ENCODE results near the gene RWDD1.
"Not testable (repeated sequence)": the region's sequence is repeated elsewhere in the genome, so short reads cannot be mapped to it uniquely, and the experiment has no call there.

RWDD1 gene

DNA sequence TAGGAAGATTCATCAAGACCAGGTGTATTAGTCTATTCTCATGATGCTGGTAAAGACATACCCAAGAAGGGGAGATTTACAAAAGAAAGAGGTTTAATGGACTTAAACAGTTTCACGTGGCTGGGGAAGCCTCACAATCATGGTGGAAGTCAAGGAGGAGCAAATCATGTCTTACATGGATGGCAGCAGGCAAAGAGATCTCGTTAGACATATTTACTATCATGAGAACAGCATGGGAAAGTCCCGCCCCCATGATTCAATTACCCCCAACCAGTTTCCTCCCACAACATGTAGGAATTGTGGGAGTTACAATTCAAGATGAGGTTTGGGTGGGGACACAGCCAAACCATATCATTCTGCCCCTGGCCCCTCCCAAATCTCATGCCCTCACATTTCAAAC lies 32.6 kb downstream of the RWDD1 start:
- no CpG with 5 or more reads among the region's 3 CpGs for WGBS, 2 donors (ENCODE audit: extremely low coverage in 2 of 2, insufficient read length in 2 of 2, insufficient replicate concordance in 1 of 2)
- H4K8ac ChIP-seq (ENCODE audit: low read depth, low read length); H2AFZ ChIP-seq (ENCODE audit: low read length); H3K4me1 ChIP-seq (ENCODE audit: control insufficient read depth in 2 of 2, insufficient read depth in 1 of 2, low read depth in 1 of 2, low read length in 2 of 2); H2BK5ac ChIP-seq (ENCODE audit: low read length); H3K9me3 ChIP-seq (replicated peaks in 1 of 2; ENCODE audit: control insufficient read depth in 2 of 2, insufficient read depth in 1 of 2, low read depth in 1 of 2, low read length in 2 of 2); H2BK12ac ChIP-seq (ENCODE audit: low read length); H4K91ac ChIP-seq (ENCODE audit: low read depth, low read length, poor library complexity); H3K27ac ChIP-seq (replicated peaks; ENCODE audit: low read length); H3K79me1 ChIP-seq (ENCODE audit: low read depth, low read length); H3K23ac ChIP-seq (ENCODE audit: low read depth, low read length, poor library complexity); H3K9ac ChIP-seq (ENCODE audit: low read depth, low read length, poor library complexity); H3K14ac ChIP-seq (ENCODE audit: low read length); H3K27me3 ChIP-seq (ENCODE audit: control insufficient read depth in 3 of 3, insufficient read depth in 3 of 3, low read depth in 1 of 3, low read length in 3 of 3); H2BK120ac ChIP-seq (ENCODE audit: low read depth, low read length); H3K18ac ChIP-seq (ENCODE audit: low read length); H2BK15ac ChIP-seq (ENCODE audit: low read length); H3K36me3 ChIP-seq (replicated peaks in 1 of 2; ENCODE audit: control insufficient read depth in 2 of 2, insufficient read depth in 2 of 2, low read length in 2 of 2); H3K4me3 ChIP-seq (ENCODE audit: low read length in 2 of 2); H3K4ac ChIP-seq (ENCODE audit: low read length); H2AK5ac ChIP-seq (ENCODE audit: low read depth, low read length); DNase-seq (ENCODE audit: low spot score): not testable (repeated sequence)
- H3K4me2 ChIP-seq (ENCODE audit: insufficient read depth, low read length, poor library complexity, severe bottlenecking) = peak overlapping the region; percentile 3

- H2BK12ac ChIP-seq (ENCODE audit: low read length); H3K36me3 ChIP-seq (replicated peaks in 1 of 2; ENCODE audit: control insufficient read depth in 2 of 2, insufficient read depth in 2 of 2, low read length in 2 of 2); H3K9ac ChIP-seq (ENCODE audit: low read depth, low read length, poor library complexity); H3K79me1 ChIP-seq (ENCODE audit: low read depth, low read length); H3K4me3 ChIP-seq (ENCODE audit: low read length in 2 of 2); H3K27me3 ChIP-seq (ENCODE audit: control insufficient read depth in 3 of 3, insufficient read depth in 3 of 3, low read depth in 1 of 3, low read length in 3 of 3); H2AK5ac ChIP-seq (ENCODE audit: low read depth, low read length); H3K4ac ChIP-seq (ENCODE audit: low read length); H2BK15ac ChIP-seq (ENCODE audit: low read length); H4K8ac ChIP-seq (ENCODE audit: low read depth, low read length); H2AFZ ChIP-seq (ENCODE audit: low read length); H3K4me1 ChIP-seq (ENCODE audit: control insufficient read depth in 2 of 2, insufficient read depth in 1 of 2, low read depth in 1 of 2, low read length in 2 of 2); H3K23ac ChIP-seq (ENCODE audit: low read depth, low read length, poor library complexity); H2BK120ac ChIP-seq (ENCODE audit: low read depth, low read length); H4K91ac ChIP-seq (ENCODE audit: low read depth, low read length, poor library complexity); H3K27ac ChIP-seq (replicated peaks; ENCODE audit: low read length); H3K18ac ChIP-seq (ENCODE audit: low read length); H3K14ac ChIP-seq (ENCODE audit: low read length); H3K9me3 ChIP-seq (replicated peaks in 1 of 2; ENCODE audit: control insufficient read depth in 2 of 2, insufficient read depth in 1 of 2, low read depth in 1 of 2, low read length in 2 of 2); H2BK5ac ChIP-seq (ENCODE audit: low read length); DNase-seq (ENCODE audit: low spot score); H3K4me2 ChIP-seq (ENCODE audit: insufficient read depth, low read length, poor library complexity, severe bottlenecking): not testable (repeated sequence)
- no CpG with 5 or more reads among the region's 3 CpGs for WGBS, 2 donors (ENCODE audit: extremely low coverage in 2 of 2, insufficient read length in 2 of 2, insufficient replicate concordance in 1 of 2)
Measured at GRCh38 chr6:116604868-116605267, 33.6 kb downstream of the RWDD1 start.

DNA sequence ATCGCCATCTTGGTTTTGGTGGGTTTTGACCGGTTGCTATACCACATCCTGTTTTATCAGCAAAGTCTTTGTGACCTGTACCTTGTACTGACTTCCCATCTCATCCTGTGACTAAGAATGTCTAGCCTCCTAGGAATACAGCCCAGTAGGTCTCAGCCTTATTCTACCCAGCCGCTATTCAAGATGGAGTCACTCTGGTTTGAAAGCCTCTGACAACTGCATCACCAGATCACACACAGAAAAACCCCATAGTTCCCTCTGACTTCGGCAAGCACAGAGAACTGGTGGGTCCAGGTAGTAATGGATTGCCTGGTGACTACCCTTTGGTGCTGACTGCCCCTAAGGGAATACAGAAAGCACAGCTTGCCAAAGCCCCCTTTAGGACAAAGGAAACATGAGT lies 34.6 kb downstream of the RWDD1 start:
- Histone ChIP-seq H3K18ac (ENCODE audit: low read length) (no peak overlapping the region), H3K4ac (ENCODE audit: low read length) (no peak overlapping the region)

DNA sequence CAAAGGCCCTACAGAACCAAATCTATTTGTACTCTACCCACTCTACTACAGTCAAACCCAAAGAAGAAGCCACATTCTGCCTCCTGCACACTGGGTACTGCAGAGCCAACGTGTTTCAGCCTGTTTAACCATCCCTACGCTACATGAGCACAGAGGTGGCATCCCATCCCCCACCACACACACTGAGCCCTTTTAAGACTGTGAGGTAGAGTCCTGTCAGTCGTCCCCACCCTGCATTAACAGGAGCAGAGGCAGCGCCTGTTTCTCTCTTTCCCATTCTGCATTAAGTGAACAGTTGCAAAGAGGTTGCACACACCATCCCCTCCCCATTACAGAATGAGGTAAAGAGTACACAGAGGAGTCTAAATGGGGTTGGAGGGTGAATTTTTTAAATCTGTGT lies 39.8 kb downstream of the RWDD1 start:
- H3K4ac ChIP-seq (ENCODE audit: low read length) = no peak overlapping the region
- peaks cover 6 to 7% of the 10 kb centered on the region in 2 donors for H3K4me1 ChIP-seq (ENCODE audit: control insufficient read depth in 2 of 2, insufficient read depth in 1 of 2, low read depth in 1 of 2, low read length in 2 of 2)
- peak; percentile 18 for DNase-seq (ENCODE audit: low spot score)
- no peaks in the 10 kb centered on the region for H3K36me3 ChIP-seq (replicated peaks in 1 of 2; ENCODE audit: control insufficient read depth in 2 of 2, insufficient read depth in 2 of 2, low read length in 2 of 2)
- H2BK12ac ChIP-seq (ENCODE audit: low read length) = no peak overlapping the region
- no peak overlapping the region for H3K27ac ChIP-seq (replicated peaks; ENCODE audit: low read length)
- no peak overlapping the region for H3K4me2 ChIP-seq (ENCODE audit: insufficient read depth, low read length, poor library complexity, severe bottlenecking)
- peak overlapping the region; percentile 75 for H2AFZ ChIP-seq (ENCODE audit: low read length)
- no peak overlapping the region for H2BK5ac ChIP-seq (ENCODE audit: low read length)
- H3K18ac ChIP-seq (ENCODE audit: low read length) = peak overlapping the region; percentile 1
- H3K79me1 ChIP-seq (ENCODE audit: low read depth, low read length) = no peaks in the 10 kb centered on the region
- H3K9me3 ChIP-seq (replicated peaks in 1 of 2; ENCODE audit: control insufficient read depth in 2 of 2, insufficient read depth in 1 of 2, low read depth in 1 of 2, low read length in 2 of 2) = no peaks in the 10 kb centered on the region
- H4K8ac ChIP-seq (ENCODE audit: low read depth, low read length) = no peak overlapping the region
- no peak overlapping the region for H3K9ac ChIP-seq (ENCODE audit: low read depth, low read length, poor library complexity)
- no peak overlapping the region for H3K4me3 ChIP-seq (ENCODE audit: low read length in 2 of 2)
- no peak overlapping the region for H2AK5ac ChIP-seq (ENCODE audit: low read depth, low read length)
- H2BK120ac ChIP-seq (ENCODE audit: low read depth, low read length) = no peak overlapping the region
- WGBS, 2 donors (ENCODE audit: extremely low coverage in 2 of 2, insufficient read length in 2 of 2, insufficient replicate concordance in 1 of 2) = no CpG with 5 or more reads among the region's 4 CpGs
- H3K23ac ChIP-seq (ENCODE audit: low read depth, low read length, poor library complexity) = no peak overlapping the region
- no peak overlapping the region for H4K91ac ChIP-seq (ENCODE audit: low read depth, low read length, poor library complexity)
- no peak overlapping the region for H3K14ac ChIP-seq (ENCODE audit: low read length)
- no peaks in the 10 kb centered on the region for H3K27me3 ChIP-seq (ENCODE audit: control insufficient read depth in 3 of 3, insufficient read depth in 3 of 3, low read depth in 1 of 3, low read length in 3 of 3)
- H2BK15ac ChIP-seq (ENCODE audit: low read length) = no peak overlapping the region

More for the DNA sequence above, 34.6 kb downstream of the RWDD1 start:
- no peak overlapping the region for H3K23ac ChIP-seq (ENCODE audit: low read depth, low read length, poor library complexity)
- no peak overlapping the region for H3K4me2 ChIP-seq (ENCODE audit: insufficient read depth, low read length, poor library complexity, severe bottlenecking)
- H2BK120ac ChIP-seq (ENCODE audit: low read depth, low read length) = no peak overlapping the region
- H2BK5ac ChIP-seq (ENCODE audit: low read length) = no peak overlapping the region
- DNase-seq (ENCODE audit: low spot score) = no peak
- no peak overlapping the region for H2BK15ac ChIP-seq (ENCODE audit: low read length)
- H4K91ac ChIP-seq (ENCODE audit: low read depth, low read length, poor library complexity) = no peak overlapping the region
- no peak overlapping the region for H3K27ac ChIP-seq (replicated peaks; ENCODE audit: low read length)
- H3K79me1 ChIP-seq (ENCODE audit: low read depth, low read length) = no peaks in the 10 kb centered on the region
- no CpG with 5 or more reads among the region's 4 CpGs for WGBS, 2 donors (ENCODE audit: extremely low coverage in 2 of 2, insufficient read length in 2 of 2, insufficient replicate concordance in 1 of 2)
- no peak overlapping the region for H3K14ac ChIP-seq (ENCODE audit: low read length)
- H3K9ac ChIP-seq (ENCODE audit: low read depth, low read length, poor library complexity) = no peak overlapping the region
- H3K4me3 ChIP-seq (ENCODE audit: low read length in 2 of 2) = no peak overlapping the region
- no peak overlapping the region for H4K8ac ChIP-seq (ENCODE audit: low read depth, low read length)
- no peak overlapping the region for H2AK5ac ChIP-seq (ENCODE audit: low read depth, low read length)
- H3K4me1 ChIP-seq (ENCODE audit: control insufficient read depth in 2 of 2, insufficient read depth in 1 of 2, low read depth in 1 of 2, low read length in 2 of 2) = peaks cover 2 to 3% of the 10 kb centered on the region in 2 donors
- H2AFZ ChIP-seq (ENCODE audit: low read length) = no peak overlapping the region
- no peaks in the 10 kb centered on the region for H3K9me3 ChIP-seq (replicated peaks in 1 of 2; ENCODE audit: control insufficient read depth in 2 of 2, insufficient read depth in 1 of 2, low read depth in 1 of 2, low read length in 2 of 2)
- H2BK12ac ChIP-seq (ENCODE audit: low read length) = no peak overlapping the region
- no peaks in the 10 kb centered on the region for H3K27me3 ChIP-seq (ENCODE audit: control insufficient read depth in 3 of 3, insufficient read depth in 3 of 3, low read depth in 1 of 3, low read length in 3 of 3)
- H3K36me3 ChIP-seq (replicated peaks in 1 of 2; ENCODE audit: control insufficient read depth in 2 of 2, insufficient read depth in 2 of 2, low read length in 2 of 2) = no peaks in the 10 kb centered on the region
